A673 (cell line): Measurements from ENCODE around the gene TNFSF13.

Experiments used
- CTCF ChIP-seq: fragments of 300-800, 200-600 bp; sonication (generic); conservative IDR thresholded peaks from 2 replicates; pipeline ENCODE4 v1.5.1; 2017; ENCODE audit warnings: low read depth, mild to moderate bottlenecking, antibody characterized with exemption, low read length, moderate library complexity, mixed read lengths
- EZH2 ChIP-seq: fragments of 200-600 bp; sonication (generic); IDR thresholded peaks from 2 replicates; pipeline ENCODE4 v1.6.1; 2017; ENCODE audit warnings: borderline replicate concordance, low read depth, mild to moderate bottlenecking, mixed read lengths, antibody characterized with exemption, low read length; ENCODE audit not compliant: poor library complexity, severe bottlenecking

- TF ChIP-seq CTCF (peak; percentile 55), EZH2 (no peak)
These were observed 28.3 kb downstream of the TNFSF13 start for GRCh38 chr17:7586673-7587419.
